ENCODE results near the gene GARNL3. TPM values are rescaled to one million over a fixed set of nuclear protein-coding genes. Genes with fewer than 3 reads are reported as not detected.
A peak's percentile ranks its signal among the peaks of the same experiment; 100 is the strongest.

Gene GARNL3
- total and polyA plus RNA-seq, 11 donors: 7.1 to 60.4 (median 20.3) TPM

DNA sequence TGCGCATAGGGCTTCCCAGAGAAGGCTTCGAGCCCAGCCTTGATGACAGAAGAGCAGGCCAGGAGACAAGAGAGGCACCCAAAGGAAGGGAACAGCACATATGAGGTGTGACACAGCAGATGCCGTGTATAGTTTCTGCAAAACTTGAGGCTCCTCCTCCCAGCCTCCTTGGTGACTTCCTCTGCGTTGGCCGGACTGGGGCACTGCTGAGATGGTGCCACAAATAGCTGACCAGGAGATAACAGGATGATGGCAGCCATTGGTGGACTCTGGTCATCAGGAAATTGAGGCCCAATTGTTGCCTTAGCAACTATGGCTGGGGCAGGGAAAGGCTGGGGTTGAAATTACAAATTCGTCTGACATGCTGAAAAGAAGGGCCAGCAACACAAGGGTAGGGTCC lies 154.8 kb downstream of the GARNL3 start:
- TF ChIP-seq, protein P1, sequence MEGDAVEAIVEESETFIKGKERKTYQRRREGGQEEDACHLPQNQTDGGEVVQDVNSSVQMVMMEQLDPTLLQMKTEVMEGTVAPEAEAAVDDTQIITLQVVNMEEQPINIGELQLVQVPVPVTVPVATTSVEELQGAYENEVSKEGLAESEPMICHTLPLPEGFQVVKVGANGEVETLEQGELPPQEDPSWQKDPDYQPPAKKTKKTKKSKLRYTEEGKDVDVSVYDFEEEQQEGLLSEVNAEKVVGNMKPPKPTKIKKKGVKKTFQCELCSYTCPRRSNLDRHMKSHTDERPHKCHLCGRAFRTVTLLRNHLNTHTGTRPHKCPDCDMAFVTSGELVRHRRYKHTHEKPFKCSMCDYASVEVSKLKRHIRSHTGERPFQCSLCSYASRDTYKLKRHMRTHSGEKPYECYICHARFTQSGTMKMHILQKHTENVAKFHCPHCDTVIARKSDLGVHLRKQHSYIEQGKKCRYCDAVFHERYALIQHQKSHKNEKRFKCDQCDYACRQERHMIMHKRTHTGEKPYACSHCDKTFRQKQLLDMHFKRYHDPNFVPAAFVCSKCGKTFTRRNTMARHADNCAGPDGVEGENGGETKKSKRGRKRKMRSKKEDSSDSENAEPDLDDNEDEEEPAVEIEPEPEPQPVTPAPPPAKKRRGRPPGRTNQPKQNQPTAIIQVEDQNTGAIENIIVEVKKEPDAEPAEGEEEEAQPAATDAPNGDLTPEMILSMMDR (IDR thresholded peaks at IDR 0.05): no peak
- TF ChIP-seq POLR2A (IDR thresholded peaks at IDR 0.05): no peak
- no peaks in the 10 kb centered on the region for H3K36me3 ChIP-seq
- DNase-seq: no peak
- H3K4me1 ChIP-seq: peaks cover 0 to 28% (median 13%) of the 10 kb centered on the region in 12 donors
- peak overlapping the region in 1 of 12 donors; percentile 78 for H3K27ac ChIP-seq
- H3K4me3 ChIP-seq: peak overlapping the region in 2 of 12 donors; percentile 37 to 54
- no peaks in the 10 kb centered on the region for H3K9me3 ChIP-seq
- 61 to 76% (median 74%) methylated on average over 6 of the region's 6 CpGs for WGBS, 4 donors
- H3K27me3 ChIP-seq: no peaks in the 10 kb centered on the region
- no peak for ATAC-seq
- intact Hi-C loops (cut with DNase I): no loop called here

- H3K4me1 ChIP-seq: peaks cover 10 to 41% (median 24%) of the 10 kb centered on the region in 12 donors
- no peak for DNase-seq
- intact Hi-C loops (cut with DNase I): no loop called here
- H3K36me3 ChIP-seq: peaks cover 0 to under 1% (median 0%) of the 10 kb centered on the region in 9 donors
- TF ChIP-seq, protein P1 (IDR thresholded peaks at IDR 0.05): no peak
- no peak for TF ChIP-seq POLR2A (IDR thresholded peaks at IDR 0.05)
- H3K9me3 ChIP-seq: no peaks in the 10 kb centered on the region
- no peak overlapping the region for H3K4me3 ChIP-seq
- no peak for ATAC-seq
- peak overlapping the region in 1 of 12 donors; percentile 1 for H3K27ac ChIP-seq
- 90 to 93% (median 92%) methylated on average over 7 of the region's 7 CpGs for WGBS, 4 donors
- no peaks in the 10 kb centered on the region for H3K27me3 ChIP-seq
Measured at GRCh38 chr9:127421057-127421456, 156.5 kb downstream of the GARNL3 start.

DNA sequence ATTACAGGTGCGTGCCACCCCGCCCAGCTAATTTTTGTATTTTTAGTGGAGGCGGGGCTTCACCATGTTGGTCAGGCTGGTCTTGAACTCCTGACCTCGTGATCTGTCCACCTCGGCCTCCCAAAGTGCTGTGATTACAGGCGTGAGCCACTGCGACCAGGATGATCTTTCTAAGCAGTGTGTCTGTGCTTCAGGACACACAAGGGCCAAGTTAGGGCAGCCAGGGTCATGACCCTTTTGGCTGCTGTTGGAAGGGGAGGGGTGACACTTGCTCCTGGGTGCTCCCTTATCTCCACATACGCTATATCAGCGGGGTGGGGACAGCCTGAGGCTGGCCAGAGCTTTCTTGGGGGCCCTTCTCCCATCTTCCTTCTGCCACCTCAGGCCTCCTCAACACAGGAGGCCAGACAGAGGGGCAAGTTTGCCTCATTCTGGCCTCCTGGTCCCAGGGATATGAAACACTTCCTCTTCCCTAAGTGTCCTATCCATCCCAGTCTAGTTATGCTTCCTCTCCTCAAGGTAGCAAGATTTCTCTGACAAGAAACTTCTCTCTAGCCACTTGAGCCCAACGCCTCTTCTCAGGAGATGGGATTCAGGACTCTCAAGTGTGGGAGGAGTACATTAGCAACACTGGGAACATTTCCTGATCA lies 157.7 kb downstream of the GARNL3 start:
- intact Hi-C loops (cut with DNase I): no loop called here
- 76 to 84% (median 79%) methylated on average over 10 of the region's 10 CpGs for WGBS, 4 donors
- ATAC-seq (no peak), DNase-seq (no peak)
- Histone ChIP-seq H3K9me3 (no peaks in the 10 kb centered on the region), H3K36me3 (peaks cover 0 to 9% (median 0%) of the 10 kb centered on the region in 9 donors), H3K27me3 (no peaks in the 10 kb centered on the region), H3K4me1 (peaks cover 10 to 48% (median 27%) of the 10 kb centered on the region in 12 donors), H3K27ac (peak overlapping the region in 1 of 12 donors; percentile 92), H3K4me3 (peak overlapping the region in 6 of 12 donors; percentile 57 to 87 (median 72))
- TF ChIP-seq POLR2A (IDR thresholded peaks at IDR 0.05): no peak
- TF ChIP-seq, protein P1 (IDR thresholded peaks at IDR 0.05): no peak

- ATAC-seq: no peak
- no peaks in the 10 kb centered on the region for H3K9me3 ChIP-seq
- no peak for TF ChIP-seq POLR2A (IDR thresholded peaks at IDR 0.05)
- TF ChIP-seq, protein P1 (IDR thresholded peaks at IDR 0.05): no peak
- H3K4me1 ChIP-seq: peaks cover 10 to 48% (median 27%) of the 10 kb centered on the region in 12 donors
- H3K36me3 ChIP-seq: peaks cover 0 to 9% (median 0%) of the 10 kb centered on the region in 9 donors
- H3K4me3 ChIP-seq: peak overlapping the region in 9 of 12 donors; percentile 57 to 97 (median 76)
- H3K27me3 ChIP-seq: no peaks in the 10 kb centered on the region
- 49 to 65% (median 50%) methylated on average over 6 of the region's 6 CpGs for WGBS, 4 donors
- intact Hi-C loops (cut with DNase I): no loop called here
- DNase-seq: no peak
- peak overlapping the region in 5 of 12 donors; percentile 85 to 95 (median 92) for H3K27ac ChIP-seq
Measured at GRCh38 chr9:127422787-127423186, 158.2 kb downstream of the GARNL3 start.

Data from heart left ventricle (tissue), 16 donors.